ENCODE results near the gene AVEN.

Gene AVEN

GRCh38 chr15:34031987-34032760 lies 6.8 kb downstream of the AVEN start:
- no peak overlapping the region for H3K4me3 ChIP-seq (ENCODE audit: low read length)
- H3K9me3 ChIP-seq (ENCODE audit: control insufficient read depth, insufficient read depth, low read length), result no peaks in the 10 kb centered on the region
- no peaks in the 10 kb centered on the region for H3K4me1 ChIP-seq (ENCODE audit: control insufficient read depth, low read length)
- H3K27me3 ChIP-seq (ENCODE audit: control insufficient read depth, low read length), result no peaks in the 10 kb centered on the region
- no peak overlapping the region for H3K27ac ChIP-seq (ENCODE audit: low read depth, low read length)
- H4K20me1 ChIP-seq (ENCODE audit: control insufficient read depth, insufficient read depth, low read depth, low read length), result no peaks in the 10 kb centered on the region
- TF ChIP-seq EZH2phosphoT487 (IDR thresholded peaks at IDR 0.05; ENCODE audit: borderline replicate concordance, low read length) (no peak), CTCF (IDR thresholded peaks at IDR 0.05; ENCODE audit: low read depth, low read length, poor library complexity, severe bottlenecking) (no peak)
- no peaks in the 10 kb centered on the region for H3K36me3 ChIP-seq (ENCODE audit: control insufficient read depth, low read length)
- H3K9me2 ChIP-seq (replicated peaks; ENCODE audit: control insufficient read depth, low read length), result no peaks in the 10 kb centered on the region
- peaks cover 31% of the 10 kb centered on the region for H3K79me2 ChIP-seq (ENCODE audit: control insufficient read depth, low read length)
- no peak overlapping the region for H3K4me2 ChIP-seq (ENCODE audit: low read length)
- H3F3A ChIP-seq (ENCODE audit: control insufficient read depth, insufficient read depth), result no peaks in the 10 kb centered on the region

- H3K27ac ChIP-seq (ENCODE audit: low read depth, low read length), result no peak overlapping the region
- H4K20me1 ChIP-seq (ENCODE audit: control insufficient read depth, insufficient read depth, low read depth, low read length), result no peaks in the 10 kb centered on the region
- H3K27me3 ChIP-seq (ENCODE audit: control insufficient read depth, low read length), result no peaks in the 10 kb centered on the region
- no peaks in the 10 kb centered on the region for H3F3A ChIP-seq (ENCODE audit: control insufficient read depth, insufficient read depth)
- H3K4me2 ChIP-seq (ENCODE audit: low read length), result no peak overlapping the region
- H3K4me1 ChIP-seq (ENCODE audit: control insufficient read depth, low read length), result no peaks in the 10 kb centered on the region
- no peaks in the 10 kb centered on the region for H3K9me3 ChIP-seq (ENCODE audit: control insufficient read depth, insufficient read depth, low read length)
- H3K36me3 ChIP-seq (ENCODE audit: control insufficient read depth, low read length), result no peaks in the 10 kb centered on the region
- no peak overlapping the region for H3K4me3 ChIP-seq (ENCODE audit: low read length)
- H3K79me2 ChIP-seq (ENCODE audit: control insufficient read depth, low read length), result peaks cover 12% of the 10 kb centered on the region
- TF ChIP-seq EZH2phosphoT487 (IDR thresholded peaks at IDR 0.05; ENCODE audit: borderline replicate concordance, low read length), result no peak
- no peak for TF ChIP-seq CTCF (IDR thresholded peaks at IDR 0.05; ENCODE audit: low read depth, low read length, poor library complexity, severe bottlenecking)
- H3K9me2 ChIP-seq (replicated peaks; ENCODE audit: control insufficient read depth, low read length), result no peaks in the 10 kb centered on the region
These were observed 11.4 kb downstream of the AVEN start for GRCh38 chr15:34027606-34028005.

GRCh38 chr15:34025252-34025651 lies 13.8 kb downstream of the AVEN start:
- Histone ChIP-seq H3K4me3 (ENCODE audit: low read length) (no peak overlapping the region), H3K36me3 (ENCODE audit: control insufficient read depth, low read length) (no peaks in the 10 kb centered on the region), H3K9me2 (replicated peaks; ENCODE audit: control insufficient read depth, low read length) (no peaks in the 10 kb centered on the region), H3K79me2 (ENCODE audit: control insufficient read depth, low read length) (peaks cover 4% of the 10 kb centered on the region; the same call in 1 of the 2 replicates), H3K4me1 (ENCODE audit: control insufficient read depth, low read length) (no peaks in the 10 kb centered on the region), H3K27me3 (ENCODE audit: control insufficient read depth, low read length) (no peaks in the 10 kb centered on the region), H4K20me1 (ENCODE audit: control insufficient read depth, insufficient read depth, low read depth, low read length) (no peaks in the 10 kb centered on the region), H3K4me2 (ENCODE audit: low read length) (no peak overlapping the region), H3K27ac (ENCODE audit: low read depth, low read length) (no peak overlapping the region), H3F3A (ENCODE audit: control insufficient read depth, insufficient read depth) (no peaks in the 10 kb centered on the region), H3K9me3 (ENCODE audit: control insufficient read depth, insufficient read depth, low read length) (no peaks in the 10 kb centered on the region)
- TF ChIP-seq CTCF (IDR thresholded peaks at IDR 0.05; ENCODE audit: low read depth, low read length, poor library complexity, severe bottlenecking) (no peak), EZH2phosphoT487 (IDR thresholded peaks at IDR 0.05; ENCODE audit: borderline replicate concordance, low read length) (no peak)
